GM12878 (cell line): ENCODE results near the gene ST6GAL2. TPM values are rescaled to one million over a fixed set of nuclear protein-coding genes. Genes with fewer than 3 reads are reported as not detected.

Source experiments
- ATAC-seq: fragments of 200-7000 bp; cut with Tn5 transposase; 3 replicates; pipeline ENCODE4 v1.9.1; 2020; ENCODE audit warnings: mild to moderate bottlenecking, moderate library complexity
- BruUV-seq: library from RNA; stranded (reverse); fragments of 400-500 nt; replicated peaks from 2 replicates; lab custom pipeline; 2021; lab: Mats Ljungman, UMichigan
- CTCF ChIA-PET: fragments of 300-600 bp; sonication (Branson Sonifier 250); formaldehyde crosslinking; extraction: SDS; loops from one replicate; lab custom pipeline; 2021; ENCODE audit warnings: inconsistent platforms; lab: Yijun Ruan, JAX
- POLR2A ChIA-PET: fragments of 350-600 bp; formaldehyde crosslinking; extraction: SDS; loops from one replicate; lab custom pipeline; 2021; ENCODE audit warnings: inconsistent platforms; lab: Charles Lee
- RAD21 ChIA-PET: fragments of 300-600 bp; sonication (Branson Sonifier 250); formaldehyde crosslinking; loops from one replicate; lab custom pipeline; 2023; ENCODE audit warnings: antibody characterized with exemption; ENCODE audit not compliant: unreplicated experiment; lab: Charles Lee
- SMC1A ChIA-PET: fragments of 300-600 bp; sonication (Branson Sonifier 250); formaldehyde crosslinking; loops from one replicate; lab custom pipeline; 2023; ENCODE audit not compliant: unreplicated experiment, uncharacterized antibody; lab: Charles Lee
- DNase-seq: peaks from one replicate; pipeline ENCODE4 v3.0.0-alpha.2; 2011; ENCODE audit warnings: low read depth, low spot score
- FAIRE-seq: peaks from 3 replicates; lab custom pipeline; 2011; peaks lifted over from hg19 to GRCh38; lab: Jason Lieb, UNC
- H2AFZ ChIP-seq: 2 replicates; pipeline ENCODE4 v1.6.0; 2011; ENCODE audit warnings: low read depth, low read length, control low read depth; ENCODE audit not compliant: control insufficient read depth
- H3K27ac ChIP-seq: 2 replicates; pipeline ENCODE4 v1.5.1; 2011; ENCODE audit warnings: control low read depth; ENCODE audit not compliant: control insufficient read depth, insufficient read depth
- H3K27me3 ChIP-seq, 2 experiments: replicated peaks in 1 of 2; 2 replicates each; pipeline versions ENCODE4 v1.6.0 to v1.6.1; 2011; ENCODE audit warnings: low read length in 1 of 2; ENCODE audit not compliant: control insufficient read depth in 2 of 2, insufficient read depth in 2 of 2
- H3K36me3 ChIP-seq, 2 experiments: 2 replicates each; pipeline ENCODE4 v1.5.1; 2011; ENCODE audit warnings: low read length in 1 of 2; ENCODE audit not compliant: control insufficient read depth in 2 of 2, insufficient read depth in 2 of 2
- H3K4me1 ChIP-seq: 2 replicates; pipeline ENCODE4 v1.6.1; 2011; ENCODE audit warnings: mild to moderate bottlenecking, low read length, moderate library complexity, mixed read lengths; ENCODE audit not compliant: control insufficient read depth, insufficient read depth
- H3K4me2 ChIP-seq: 2 replicates; pipeline ENCODE4 v1.6.0; 2011; ENCODE audit warnings: control low read depth; ENCODE audit not compliant: control insufficient read depth, insufficient read depth
- H3K4me3 ChIP-seq: fragments of 200-600 bp; sonication (generic); 2 replicates; pipeline ENCODE4 v1.5.1; 2016
- H3K79me2 ChIP-seq: 2 replicates; pipeline ENCODE4 v1.6.0; 2011; ENCODE audit warnings: low read length; ENCODE audit not compliant: control insufficient read depth, insufficient read depth
- H3K9ac ChIP-seq: 2 replicates; pipeline ENCODE4 v1.8.0; 2011; ENCODE audit warnings: low read length, control low read depth, mixed read lengths; ENCODE audit not compliant: control insufficient read depth, insufficient read depth
- H3K9me3 ChIP-seq: replicated peaks from 3 replicates; pipeline ENCODE4 v1.5.1; 2011; ENCODE audit warnings: mild to moderate bottlenecking, low read length; ENCODE audit not compliant: control insufficient read depth, insufficient read depth
- H4K20me1 ChIP-seq: 2 replicates; pipeline ENCODE4 v1.6.0; 2011; ENCODE audit not compliant: control insufficient read depth, insufficient read depth
- ATF2 ChIP-seq: IDR thresholded peaks from 2 replicates; pipeline ENCODE4 v1.6.1; 2012; ENCODE audit warnings: low read length, inconsistent platforms
- GABPA ChIP-seq: IDR thresholded peaks from 2 replicates; pipeline ENCODE4 v1.6.1; 2014; ENCODE audit warnings: antibody characterized with exemption, low read depth, mild to moderate bottlenecking, inconsistent platforms
- IKZF1 ChIP-seq: fragments of 450-650 bp; conservative IDR thresholded peaks from 2 replicates; pipeline ENCODE4 v1.6.1; 2017; ENCODE audit warnings: antibody characterized with exemption, mild to moderate bottlenecking
- KDM1A ChIP-seq: fragments of 200-600 bp; sonication (generic); IDR thresholded peaks from 2 replicates; pipeline ENCODE4 v1.6.1; 2016; ENCODE audit warnings: borderline replicate concordance
- SIN3A ChIP-seq: IDR thresholded peaks from 2 replicates; pipeline ENCODE4 v1.6.1; 2012; ENCODE audit warnings: low read depth, low read length, improper control_type of control experiment
- SREBF2 ChIP-seq: IDR thresholded peaks from 2 replicates; pipeline ENCODE4 v1.6.1; 2012; ENCODE audit warnings: mild to moderate bottlenecking, low read length
- SUZ12 ChIP-seq: fragments of 200-600 bp; sonication (generic); IDR thresholded peaks from one replicate; pipeline ENCODE4 v1.6.1; 2018; ENCODE audit warnings: antibody characterized with exemption, mild to moderate bottlenecking; ENCODE audit not compliant: unreplicated experiment
- USF1 ChIP-seq: IDR thresholded peaks from 2 replicates; pipeline ENCODE4 v1.6.1; 2011; ENCODE audit warnings: borderline replicate concordance, low read depth, mild to moderate bottlenecking, moderate library complexity, mixed read lengths, low read length; ENCODE audit not compliant: insufficient read depth; ENCODE audit errors: extremely low read length
- WGBS: methylation state at CpG from one replicate; pipeline ENCODE4 v1.1.6; 2016; ENCODE audit warnings: low lambda C conversion rate; ENCODE audit not compliant: insufficient replicate concordance, insufficient coverage; ENCODE audit errors: missing lambda C conversion rate; 5-methylcytosine and 5-hydroxymethylcytosine counted together
- in situ Hi-C: fragments of 300-500 bp; cut with MboI; formaldehyde crosslinking; loops from 9 replicates; pipeline ENCODE4 v1.14.3; 2018; ENCODE audit warnings: mixed read lengths
- intact Hi-C: fragments of 100-400 bp; cut with micrococcal nuclease; formaldehyde crosslinking; loops from one replicate; pipeline ENCODE4 v1.14.2; 2022; ENCODE audit not compliant: unreplicated experiment
- polyA plus RNA-seq, 11 experiments: library from polyadenylated mRNA; depleted of rRNA in 4 of 11; unstranded in 6 of 11; stranded (reverse) in 5 of 11; fragments of >200 nt; fragmentation: Nextera tagmentation in 4 of 11; fragmentation: Illumina TruSeq in 1 of 11; extraction: Ambion mirVana in 4 of 11; extraction: Trizol in 1 of 11; gene quantifications; 1 replicate in 1 of 11; 2 replicates in 10 of 11; pipeline versions ENCODE4 v1.2.1 to v1.2.3, GENCODE V29; 2011 to 2016; ENCODE audit warnings: inconsistent platforms in 2 of 11, missing spikeins in 2 of 11, low read depth in 1 of 11
- total RNA-seq, 4 experiments: library from RNA; depleted of rRNA in 3 of 4; stranded (reverse); fragments of >200 nt in 3 of 4; fragmentation: Illumina TruSeq in 1 of 4; extraction: Trizol in 1 of 4; gene quantifications; 2 replicates each; pipeline versions ENCODE4 v1.2.1 to v1.2.3, GENCODE V29; 2013 to 2021

ST6GAL2 gene
- total and polyA plus RNA-seq, 10 of the 15 experiments (the other 5 are each of a cell fraction or from before 2014, with no cell fraction given): not detected

GRCh38 chr2:106851881-106852501, 34.0 kb downstream of the ST6GAL2 start:
- no TSS peak for BruUV-seq
- H3K4me3 ChIP-seq: no peak overlapping the region
- ATAC-seq (no peak), DNase-seq (no peak), FAIRE-seq (no peak)
- no peak overlapping the region for H3K4me2 ChIP-seq
- 63% methylated on average over 11 of the region's 11 CpGs for whole genome bisulfite sequencing
- POLR2A ChIA-PET: interaction anchor here (0.6 to 0.7 kb wide), 2 partner anchors 1693 to 1767 kb away, joined by 3 to 4 read pairs; no protein-coding TSS in a partner anchor
- in situ Hi-C loops: no loop called here
- SMC1A ChIA-PET: no interaction called here
- no peaks in the 10 kb centered on the region for H4K20me1 ChIP-seq
- no peaks in the 10 kb centered on the region for H3K79me2 ChIP-seq
- H3K36me3 ChIP-seq: no peaks in the 10 kb centered on the region
- CTCF ChIA-PET: no interaction called here
- intact Hi-C loops: no loop called here
- no peaks in the 10 kb centered on the region for H3K9me3 ChIP-seq
- no peaks in the 10 kb centered on the region for H3K27me3 ChIP-seq
- H3K4me1 ChIP-seq: no peaks in the 10 kb centered on the region
- RAD21 ChIA-PET: no interaction called here
- TF ChIP-seq GABPA (no peak), SIN3A (no peak), USF1 (no peak), IKZF1 (no peak), KDM1A (no peak), ATF2 (no peak), SUZ12 (no peak), SREBF2 (no peak)
- H3K27ac ChIP-seq: no peak overlapping the region
- no peak overlapping the region for H3K9ac ChIP-seq
- no peak overlapping the region for H2AFZ ChIP-seq
